Panc1 (cell line): ENCODE data around the gene TWF1.

Source experiments
- CTCF ChIP-seq: fragments of 450-650 bp; IDR thresholded peaks from 2 replicates; pipeline ENCODE4 v1.5.1; 2017; ENCODE audit warnings: mild to moderate bottlenecking
- POLR2AphosphoS5 ChIP-seq: IDR thresholded peaks from 2 replicates; pipeline ENCODE4 v1.6.1; 2012; ENCODE audit warnings: mild to moderate bottlenecking, low read depth, low read length, moderate library complexity
- SIN3A ChIP-seq: IDR thresholded peaks from 2 replicates; pipeline ENCODE4 v1.6.1; 2012; ENCODE audit warnings: low read depth, mild to moderate bottlenecking, low read length, moderate library complexity, borderline replicate concordance; ENCODE audit not compliant: insufficient read depth
- TCF7L2 ChIP-seq: IDR thresholded peaks from 2 replicates; pipeline ENCODE4 v1.6.1; 2011; ENCODE audit warnings: mild to moderate bottlenecking, low read depth, low read length, inconsistent platforms

- TF ChIP-seq CTCF, result no peak
- no peak for TF ChIP-seq TCF7L2
- no peak for TF ChIP-seq POLR2AphosphoS5
- TF ChIP-seq SIN3A, result no peak
These were observed 10.1 kb upstream of the TWF1 start for GRCh38 chr12:43816168-43816567.
